ENCODE data around the gene KRT6C.

Gene KRT6C

DNA sequence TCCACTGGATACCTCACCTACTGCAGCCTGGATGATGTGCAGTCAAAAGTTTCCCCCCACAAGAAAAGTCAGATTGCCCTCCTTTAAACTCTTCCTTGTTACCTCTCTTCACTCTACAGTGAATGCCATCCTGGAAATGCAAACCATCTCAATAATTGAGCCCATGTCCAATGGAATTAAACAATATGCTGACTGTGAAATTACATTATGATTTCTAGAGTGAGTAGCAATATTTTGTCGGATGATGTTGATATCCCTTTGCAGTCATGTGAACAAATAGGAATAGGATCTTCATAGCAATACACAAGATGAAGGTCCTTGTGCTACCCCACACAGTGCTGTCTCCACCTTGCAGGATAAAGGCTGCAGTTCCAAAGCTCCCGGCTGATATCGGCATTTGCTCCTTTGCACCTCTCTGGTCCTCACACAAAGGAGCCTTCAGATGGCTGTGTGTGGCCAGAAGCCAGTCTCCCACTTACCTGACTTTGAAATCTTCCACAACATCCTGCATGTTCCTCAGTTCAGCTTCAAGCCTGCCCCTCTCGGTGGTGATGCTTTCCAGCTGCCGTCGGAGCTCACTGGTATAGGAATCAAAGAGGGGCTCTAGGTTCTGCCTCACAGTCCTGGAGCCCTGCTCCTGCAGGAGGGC lies 40.9 kb downstream of the KRT6C start:
- DNase-seq, result no peak
- in situ Hi-C loops (cut with HindIII; ENCODE audit: low pct_ligation_motif_present, low sequenced_read_pairs), result no loop called here
- H3K27me3 ChIP-seq (replicated peaks), result peaks cover 4% of the 10 kb centered on the region
- H3K36me3 ChIP-seq (replicated peaks), result no peaks in the 10 kb centered on the region
- H3K27ac ChIP-seq, result no peak overlapping the region
- H3K4me3 ChIP-seq (ENCODE audit: low read depth, low read length), result no peak overlapping the region
- TF ChIP-seq, protein P1, sequence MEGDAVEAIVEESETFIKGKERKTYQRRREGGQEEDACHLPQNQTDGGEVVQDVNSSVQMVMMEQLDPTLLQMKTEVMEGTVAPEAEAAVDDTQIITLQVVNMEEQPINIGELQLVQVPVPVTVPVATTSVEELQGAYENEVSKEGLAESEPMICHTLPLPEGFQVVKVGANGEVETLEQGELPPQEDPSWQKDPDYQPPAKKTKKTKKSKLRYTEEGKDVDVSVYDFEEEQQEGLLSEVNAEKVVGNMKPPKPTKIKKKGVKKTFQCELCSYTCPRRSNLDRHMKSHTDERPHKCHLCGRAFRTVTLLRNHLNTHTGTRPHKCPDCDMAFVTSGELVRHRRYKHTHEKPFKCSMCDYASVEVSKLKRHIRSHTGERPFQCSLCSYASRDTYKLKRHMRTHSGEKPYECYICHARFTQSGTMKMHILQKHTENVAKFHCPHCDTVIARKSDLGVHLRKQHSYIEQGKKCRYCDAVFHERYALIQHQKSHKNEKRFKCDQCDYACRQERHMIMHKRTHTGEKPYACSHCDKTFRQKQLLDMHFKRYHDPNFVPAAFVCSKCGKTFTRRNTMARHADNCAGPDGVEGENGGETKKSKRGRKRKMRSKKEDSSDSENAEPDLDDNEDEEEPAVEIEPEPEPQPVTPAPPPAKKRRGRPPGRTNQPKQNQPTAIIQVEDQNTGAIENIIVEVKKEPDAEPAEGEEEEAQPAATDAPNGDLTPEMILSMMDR (IDR thresholded peaks at IDR 0.05; ENCODE audit: low read depth, low read length, missing control alignments), result no peak

DNA sequence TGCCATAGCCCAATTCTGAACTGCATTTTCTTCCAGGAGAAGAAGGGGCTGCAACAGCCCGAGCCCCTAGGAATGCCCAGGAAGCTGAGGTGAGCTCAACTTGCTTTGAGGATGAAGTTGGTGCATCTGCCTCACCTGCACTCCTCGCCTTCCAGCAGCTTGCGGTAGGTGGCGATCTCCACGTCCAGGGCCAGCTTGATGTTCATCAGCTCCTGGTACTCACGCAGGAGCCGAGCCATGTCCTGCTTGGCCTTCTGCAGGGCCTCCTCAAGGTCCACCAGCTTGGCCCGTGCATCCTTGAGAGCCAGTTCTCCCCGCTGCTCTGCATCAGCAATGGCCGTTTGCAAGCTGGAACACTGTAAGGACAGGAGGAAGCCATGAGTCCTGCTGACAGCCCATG lies 45.5 kb downstream of the KRT6C start:
- DNase-seq, result no peak
- H3K4me3 ChIP-seq (ENCODE audit: low read depth, low read length), result no peak overlapping the region
- H3K27ac ChIP-seq, result no peak overlapping the region
- TF ChIP-seq, protein P1 (IDR thresholded peaks at IDR 0.05; ENCODE audit: low read depth, low read length, missing control alignments), result no peak
- no peaks in the 10 kb centered on the region for H3K36me3 ChIP-seq (replicated peaks)
- in situ Hi-C loops (cut with HindIII; ENCODE audit: low pct_ligation_motif_present, low sequenced_read_pairs), result no loop called here
- H3K27me3 ChIP-seq (replicated peaks), result peaks cover 4% of the 10 kb centered on the region

DNA sequence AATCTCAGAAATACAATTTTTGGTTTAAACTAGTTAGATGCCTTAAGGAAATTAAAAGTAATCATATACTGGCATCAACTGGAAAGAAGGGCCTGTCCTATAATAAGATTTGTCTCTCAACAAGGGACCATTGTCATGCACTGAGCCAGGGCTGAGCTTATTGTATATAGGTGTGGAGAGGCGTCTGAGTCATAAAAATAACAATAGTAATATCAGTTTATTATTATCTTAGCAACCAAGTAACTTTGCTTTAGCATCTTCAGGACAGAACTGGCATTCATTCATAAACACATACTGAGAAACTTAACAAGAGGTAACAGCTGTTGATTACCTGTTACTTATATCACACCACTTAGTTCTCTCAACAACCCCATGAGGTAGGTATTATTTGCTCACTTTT lies 46.5 kb downstream of the KRT6C start:
- H3K36me3 ChIP-seq (replicated peaks), result no peaks in the 10 kb centered on the region
- H3K27ac ChIP-seq, result no peak overlapping the region
- peaks cover 5% of the 10 kb centered on the region for H3K27me3 ChIP-seq (replicated peaks)
- TF ChIP-seq, protein P1 (IDR thresholded peaks at IDR 0.05; ENCODE audit: low read depth, low read length, missing control alignments), result no peak
- in situ Hi-C loops (cut with HindIII; ENCODE audit: low pct_ligation_motif_present, low sequenced_read_pairs), result no loop called here
- DNase-seq, result no peak
- no peak overlapping the region for H3K4me3 ChIP-seq (ENCODE audit: low read depth, low read length)

DNA sequence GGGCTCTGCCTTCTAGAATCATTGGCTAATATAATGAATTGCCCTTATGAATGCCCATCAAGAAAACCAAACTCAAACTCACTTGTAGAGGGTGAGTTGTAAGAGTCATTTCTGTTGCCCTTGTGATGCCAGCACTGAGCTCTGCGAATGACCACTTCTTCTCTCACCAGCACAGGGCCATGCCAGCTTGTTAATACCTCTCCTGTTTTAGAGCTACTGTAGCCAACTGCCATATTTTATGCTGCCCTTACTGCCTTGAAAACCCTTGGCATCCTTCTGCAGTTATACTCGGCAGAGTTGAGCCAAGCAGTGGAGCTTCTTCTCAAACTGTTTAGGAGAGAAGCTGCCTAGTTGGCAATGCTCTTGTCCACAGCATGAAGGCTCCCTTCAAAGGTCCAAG lies 47.6 kb downstream of the KRT6C start:
- in situ Hi-C loops (cut with HindIII; ENCODE audit: low pct_ligation_motif_present, low sequenced_read_pairs), result no loop called here
- TF ChIP-seq, protein P1 (IDR thresholded peaks at IDR 0.05; ENCODE audit: low read depth, low read length, missing control alignments), result no peak
- no peak for DNase-seq
- H3K36me3 ChIP-seq (replicated peaks), result no peaks in the 10 kb centered on the region
- H3K27me3 ChIP-seq (replicated peaks), result peaks cover 1% of the 10 kb centered on the region
- H3K4me3 ChIP-seq (ENCODE audit: low read depth, low read length), result no peak overlapping the region
- H3K27ac ChIP-seq, result no peak overlapping the region

DNA sequence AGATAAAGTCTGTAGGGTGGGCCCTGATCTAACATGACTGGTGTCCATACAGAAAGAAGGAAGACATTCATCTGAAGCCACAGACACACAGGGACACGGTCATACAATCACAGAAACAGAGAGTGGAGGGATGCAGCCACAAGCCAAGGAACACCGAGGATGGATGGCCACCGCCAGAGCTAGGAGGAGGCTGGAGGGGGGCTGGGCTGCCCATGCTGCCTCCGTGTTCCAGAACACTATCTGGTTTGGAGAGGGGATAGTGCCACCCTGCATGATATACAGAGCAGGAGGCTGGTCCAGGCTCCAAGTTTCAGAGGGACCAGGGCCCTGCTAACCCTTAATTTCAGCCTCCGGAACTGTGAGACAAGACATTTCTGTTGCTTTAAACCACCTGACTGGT lies 48.1 kb downstream of the KRT6C start:
- Histone ChIP-seq H3K27ac (no peak overlapping the region), H3K36me3 (replicated peaks) (no peaks in the 10 kb centered on the region), H3K27me3 (replicated peaks) (peaks cover 1% of the 10 kb centered on the region), H3K4me3 (ENCODE audit: low read depth, low read length) (no peak overlapping the region)
- DNase-seq, result no peak
- in situ Hi-C loops (cut with HindIII; ENCODE audit: low pct_ligation_motif_present, low sequenced_read_pairs), result no loop called here
- TF ChIP-seq, protein P1 (IDR thresholded peaks at IDR 0.05; ENCODE audit: low read depth, low read length, missing control alignments), result no peak
